Upper lobe of right lung (tissue), 1 donor: Measurements from ENCODE around the gene TEX48. TPM values are rescaled to one million over a fixed set of nuclear protein-coding genes. Genes with fewer than 3 reads are reported as not detected.

Experiments used
- ATAC-seq: fragments of 200-7000 bp; cut with Tn5 transposase; one replicate; pipeline ENCODE4 v1.9.1; 2020; ENCODE audit warnings: mild to moderate bottlenecking, moderate library complexity
- DNase-seq: peaks from one replicate; pipeline ENCODE4 v3.0.0-alpha.2; 2020
- H3K27ac ChIP-seq: fragments of 200-600 bp; one replicate; pipeline ENCODE4 v1.8.0; 2022
- H3K27me3 ChIP-seq: fragments of 200-600 bp; one replicate; pipeline ENCODE4 v1.8.0; 2022; ENCODE audit warnings: mild to moderate bottlenecking
- H3K36me3 ChIP-seq: fragments of 200-600 bp; one replicate; pipeline ENCODE4 v1.8.0; 2022
- H3K4me1 ChIP-seq: fragments of 200-600 bp; one replicate; pipeline ENCODE4 v1.8.0; 2022
- H3K4me3 ChIP-seq: fragments of 200-600 bp; one replicate; pipeline ENCODE4 v1.8.0; 2022; ENCODE audit warnings: mild to moderate bottlenecking
- H3K9me3 ChIP-seq: fragments of 200-600 bp; one replicate; pipeline ENCODE4 v1.8.0; 2022
- CTCF ChIP-seq: fragments of 200-600 bp; IDR thresholded peaks from one replicate; pipeline ENCODE4 v1.8.0; 2022; ENCODE audit warnings: antibody characterized with exemption
- intact Hi-C: fragments of 100-400 bp; cut with DNase I; formaldehyde crosslinking; loops from one replicate; pipeline ENCODE4 v1.11.0; 2022
- total RNA-seq: library from RNA; stranded (reverse); fragmentation: NEBNext Ultra II Directional; extraction: Animal tissue kit (Norgen Biotek cat#: 25700); gene quantifications from one replicate; pipeline ENCODE4 v1.2.1, GENCODE V29; 2021
- donor health status: DM: no; HTN: yes; CAD: no; lungs with severe emphysema.

The TEX48 gene
- total RNA-seq, 1 donor from 2014 or later, result not detected

- H3K27ac ChIP-seq, result no peak overlapping the region
- TF ChIP-seq CTCF, result no peak
- no peaks in the 10 kb centered on the region for H3K9me3 ChIP-seq
- DNase-seq, result no peak
- H3K4me1 ChIP-seq, result no peaks in the 10 kb centered on the region
- no peaks in the 10 kb centered on the region for H3K36me3 ChIP-seq
- no peak overlapping the region for H3K4me3 ChIP-seq
- H3K27me3 ChIP-seq, result no peaks in the 10 kb centered on the region
- intact Hi-C loops, result no loop called here
- ATAC-seq, result no peak
Observed at GRCh38 chr9:114674798-114675540, 7.0 kb downstream of the TEX48 start.

DNA sequence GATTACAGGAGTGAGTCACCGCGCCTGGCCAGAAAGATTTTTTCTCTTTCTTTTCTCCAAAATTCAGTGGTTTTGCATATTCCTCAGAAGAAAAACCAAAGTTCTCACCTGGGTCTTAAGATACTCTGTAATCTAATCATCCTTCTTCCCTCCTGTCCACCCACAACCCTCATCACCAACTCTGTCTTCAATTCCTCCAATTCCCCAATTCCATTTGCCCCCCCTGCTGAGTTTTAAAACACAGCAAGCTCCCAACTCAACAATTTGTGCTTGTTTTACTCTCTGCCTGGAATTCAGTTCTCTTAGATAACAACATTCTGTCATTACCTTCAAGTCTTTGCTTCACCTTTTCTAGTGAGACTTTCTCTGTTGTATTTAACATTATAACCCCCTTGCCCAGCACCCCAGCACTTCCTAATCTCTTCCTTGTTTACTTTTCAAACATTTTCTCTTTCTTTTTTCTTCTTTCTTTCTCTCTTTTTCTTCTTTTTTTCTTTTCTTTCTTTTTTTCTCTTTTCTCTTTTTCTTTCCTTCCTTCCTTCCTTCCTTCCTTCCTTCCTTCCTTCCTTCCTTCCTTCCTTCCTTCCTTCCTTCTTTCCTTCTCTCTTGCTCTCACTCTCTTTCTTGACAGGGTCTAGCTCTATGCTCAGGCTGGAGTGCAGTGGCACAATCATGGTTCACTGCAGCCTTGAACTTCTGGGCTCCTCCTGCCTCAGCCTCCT, 7.8 kb downstream of the TEX48 start:
- DNase-seq (no peak), ATAC-seq (no peak)
- H3K27me3 ChIP-seq, result no peaks in the 10 kb centered on the region
- no peaks in the 10 kb centered on the region for H3K36me3 ChIP-seq
- TF ChIP-seq CTCF, result no peak
- H3K27ac ChIP-seq, result no peak overlapping the region
- no peaks in the 10 kb centered on the region for H3K4me1 ChIP-seq
- intact Hi-C loops, result no loop called here
- no peaks in the 10 kb centered on the region for H3K9me3 ChIP-seq
- no peak overlapping the region for H3K4me3 ChIP-seq

DNA sequence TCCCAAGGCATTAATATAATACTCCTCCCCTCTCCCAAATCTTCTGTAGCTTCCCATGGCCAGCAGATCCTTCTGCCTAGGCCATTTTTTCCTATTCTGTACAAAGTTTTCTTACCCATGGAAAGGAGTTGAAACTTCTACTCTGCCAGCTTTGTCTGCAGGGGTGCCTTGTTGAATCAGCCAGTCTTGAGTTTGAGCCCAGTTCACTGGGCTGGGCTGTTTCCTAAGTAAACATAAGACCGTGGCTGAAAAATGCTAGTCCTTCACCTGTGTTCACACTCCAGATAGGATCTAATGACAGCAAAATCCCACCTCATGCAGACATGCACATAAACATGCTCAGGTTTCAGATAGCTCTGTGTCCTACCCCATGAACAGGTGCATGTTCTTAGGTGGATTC, 10.4 kb downstream of the TEX48 start:
- Histone ChIP-seq H3K9me3 (no peaks in the 10 kb centered on the region), H3K27ac (no peak overlapping the region), H3K4me3 (no peak overlapping the region), H3K27me3 (no peaks in the 10 kb centered on the region), H3K4me1 (no peaks in the 10 kb centered on the region), H3K36me3 (no peaks in the 10 kb centered on the region)
- intact Hi-C loops, result no loop called here
- TF ChIP-seq CTCF, result no peak
- no peak for DNase-seq
- peak; percentile 75 for ATAC-seq

GRCh38 chr9:114669961-114670360, 12.0 kb downstream of the TEX48 start:
- Histone ChIP-seq H3K27me3 (no peaks in the 10 kb centered on the region), H3K4me3 (no peak overlapping the region), H3K9me3 (no peaks in the 10 kb centered on the region), H3K36me3 (no peaks in the 10 kb centered on the region), H3K4me1 (no peaks in the 10 kb centered on the region), H3K27ac (no peak overlapping the region)
- no peak for DNase-seq
- intact Hi-C loops, result no loop called here
- no peak for ATAC-seq
- TF ChIP-seq CTCF, result no peak

DNA sequence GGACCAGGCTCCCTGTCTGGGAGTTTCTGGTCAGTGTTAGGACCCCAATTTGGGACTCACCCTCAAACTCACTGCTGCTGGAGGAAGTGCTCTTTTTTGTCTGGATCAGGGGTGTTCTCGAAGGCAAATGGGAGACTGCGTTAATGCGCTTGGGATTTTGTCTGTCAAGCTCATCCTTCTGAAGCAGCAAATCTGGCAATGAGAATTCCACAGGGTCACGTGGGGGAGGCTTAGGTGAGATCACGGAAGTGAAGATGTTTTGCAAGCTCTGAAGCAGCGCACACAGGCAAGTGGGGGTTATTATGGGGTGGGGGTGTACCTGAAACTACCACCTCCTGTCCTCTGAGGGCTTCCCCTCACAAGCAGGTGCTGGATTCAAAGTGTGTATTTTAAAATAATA, 13.8 kb downstream of the TEX48 start:
- Histone ChIP-seq H3K4me3 (no peak overlapping the region), H3K9me3 (no peaks in the 10 kb centered on the region), H3K27me3 (no peaks in the 10 kb centered on the region), H3K4me1 (no peaks in the 10 kb centered on the region), H3K27ac (no peak overlapping the region), H3K36me3 (no peaks in the 10 kb centered on the region)
- ATAC-seq (no peak), DNase-seq (no peak)
- TF ChIP-seq CTCF, result no peak
- intact Hi-C loops, result no loop called here
